Measurements from ENCODE around the gene SESN3.

GRCh38 chr11:95247883-95248282 lies 16.9 kb upstream of the SESN3 start:
- TF ChIP-seq ZNF544 (tag by site-specific recombination; IDR thresholded peaks at IDR 0.05) (no peak), CTCF (tag by site-specific recombination; IDR thresholded peaks at IDR 0.05) (no peak), AEBP2 (tag by site-specific recombination; IDR thresholded peaks at IDR 0.05; ENCODE audit: borderline replicate concordance) (no peak), REST (tag by site-specific recombination; IDR thresholded peaks at IDR 0.05) (no peak), ZBTB26 (tag by site-specific recombination; optimal IDR thresholded peaks at IDR 0.05) (no peak)

Data from HEK293 (cell line).